T-cell (primary cell): Measurements from ENCODE around the gene ATP5ME. TPM values are rescaled to one million over a fixed set of nuclear protein-coding genes. Genes with fewer than 3 reads are reported as not detected.

ENCODE experiments used
- ATAC-seq, 4 experiments: fragments of 200-7000 bp in 3 of 4; fragments of 150-1000 bp in 1 of 4; cut with Tn5 transposase; replicated peaks in 1 of 4; 1 replicate in 3 of 4; 2 replicates in 1 of 4; pipeline ENCODE4 v1.10.0; 2021; ENCODE audit warnings: moderate library complexity in 3 of 4, mild to moderate bottlenecking in 2 of 4, moderate number of reproducible peaks in 1 of 4
- CTCF ChIA-PET, 2 donors: fragments of 300-600 bp; sonication (Branson Sonifier 250); formaldehyde crosslinking; loops; one replicate each; lab custom pipeline; 2022; ENCODE audit warnings: antibody characterized with exemption in 2 of 2; lab: Charles Lee
- POLR2A ChIA-PET, 2 donors: fragments of 300-600 bp; sonication (Branson Sonifier 250); formaldehyde crosslinking; loops; one replicate each; lab custom pipeline; 2022; ENCODE audit warnings: antibody characterized with exemption in 2 of 2; lab: Charles Lee
- DNase-seq, 35 experiments: peaks; one replicate each; pipeline versions ENCODE4 v3.0.0 to v3.0.0-alpha.2; 2013 to 2023
- H3K27ac ChIP-seq: one replicate; pipeline ENCODE4 v1.5.1; 2013; ENCODE audit warnings: low read length
- H3K27me3 ChIP-seq, 2 experiments: replicated peaks in 1 of 2; 1 replicate in 1 of 2; 2 replicates in 1 of 2; pipeline versions ENCODE4 v1.6.1 to v1.7.0; 2013; ENCODE audit warnings: low read length in 1 of 2, mixed read lengths in 1 of 2; ENCODE audit not compliant: control insufficient read depth in 2 of 2, insufficient read depth in 2 of 2; ENCODE audit errors: extremely low read depth in 1 of 2
- H3K36me3 ChIP-seq, 2 donors: 1 replicate in 1 of 2; 2 replicates in 1 of 2; pipeline versions ENCODE4 v1.6.1 to v1.7.0; 2013; ENCODE audit warnings: low read length in 1 of 2; ENCODE audit not compliant: control insufficient read depth in 2 of 2, insufficient read depth in 1 of 2; ENCODE audit errors: extremely low read depth in 1 of 2
- H3K4me1 ChIP-seq, 2 experiments: 1 replicate in 1 of 2; 2 replicates in 1 of 2; pipeline versions ENCODE4 v1.6.1 to v1.7.0; 2013; ENCODE audit warnings: low read length in 2 of 2, mixed read lengths in 1 of 2; ENCODE audit not compliant: insufficient read depth in 2 of 2, control insufficient read depth in 1 of 2; ENCODE audit errors: extremely low read depth in 1 of 2
- H3K4me3 ChIP-seq, 2 donors: 1 replicate in 1 of 2; 2 replicates in 1 of 2; pipeline versions ENCODE4 v1.5.1 to v1.7.0; 2013; ENCODE audit warnings: mild to moderate bottlenecking in 2 of 2, low read length in 1 of 2, moderate library complexity in 1 of 2; ENCODE audit not compliant: control insufficient read depth in 1 of 2; ENCODE audit errors: extremely low read depth in 1 of 2
- H3K9me3 ChIP-seq: 2 replicates; pipeline ENCODE4 v1.7.0; 2013
- H3K27ac Mint-ChIP-seq, 2 donors: one replicate each; pipeline ENCODE4 v1.8.0; 2020 to 2021; ENCODE audit warnings: mild to moderate bottlenecking in 2 of 2, mixed read lengths in 2 of 2
- H3K27me3 Mint-ChIP-seq, 2 donors: one replicate each; pipeline ENCODE4 v1.8.0; 2021 to 2022; ENCODE audit warnings: mixed read lengths in 2 of 2
- H3K36me3 Mint-ChIP-seq: one replicate; pipeline ENCODE4 v1.8.0; 2021; ENCODE audit warnings: mixed read lengths
- H3K4me1 Mint-ChIP-seq, 3 donors: one replicate each; pipeline ENCODE4 v1.8.0; 2020 to 2022; ENCODE audit warnings: mixed read lengths in 3 of 3, mild to moderate bottlenecking in 1 of 3
- H3K4me3 Mint-ChIP-seq, 3 donors: one replicate each; pipeline ENCODE4 v1.8.0; 2020 to 2022; ENCODE audit warnings: mild to moderate bottlenecking in 3 of 3, mixed read lengths in 3 of 3, moderate library complexity in 3 of 3
- H3K9me3 Mint-ChIP-seq, 3 donors: one replicate each; pipeline ENCODE4 v1.8.0; 2020 to 2022; ENCODE audit warnings: mixed read lengths in 3 of 3
- WGBS: methylation state at CpG from one replicate; pipeline ENCODE4 v1.1.5; 2013; ENCODE audit warnings: missing lambda C conversion rate; ENCODE audit not compliant: insufficient coverage; 5-methylcytosine and 5-hydroxymethylcytosine counted together
- total RNA-seq, 35 experiments: library from RNA in 6 of 35; stranded (reverse) in 6 of 35; fragments of 120-200 nt in 1 of 35; gene quantifications; one replicate each; pipeline versions ENCODE4 v1.2.1 to v1.2.4 and lab custom pipeline; 2013 to 2026

Gene ATP5ME
- total RNA-seq, 5 donors from 2014 or later (not counting 1 experiment from before 2014, with no cell fraction given): 92.4 to 158 (median 145) TPM

DNA sequence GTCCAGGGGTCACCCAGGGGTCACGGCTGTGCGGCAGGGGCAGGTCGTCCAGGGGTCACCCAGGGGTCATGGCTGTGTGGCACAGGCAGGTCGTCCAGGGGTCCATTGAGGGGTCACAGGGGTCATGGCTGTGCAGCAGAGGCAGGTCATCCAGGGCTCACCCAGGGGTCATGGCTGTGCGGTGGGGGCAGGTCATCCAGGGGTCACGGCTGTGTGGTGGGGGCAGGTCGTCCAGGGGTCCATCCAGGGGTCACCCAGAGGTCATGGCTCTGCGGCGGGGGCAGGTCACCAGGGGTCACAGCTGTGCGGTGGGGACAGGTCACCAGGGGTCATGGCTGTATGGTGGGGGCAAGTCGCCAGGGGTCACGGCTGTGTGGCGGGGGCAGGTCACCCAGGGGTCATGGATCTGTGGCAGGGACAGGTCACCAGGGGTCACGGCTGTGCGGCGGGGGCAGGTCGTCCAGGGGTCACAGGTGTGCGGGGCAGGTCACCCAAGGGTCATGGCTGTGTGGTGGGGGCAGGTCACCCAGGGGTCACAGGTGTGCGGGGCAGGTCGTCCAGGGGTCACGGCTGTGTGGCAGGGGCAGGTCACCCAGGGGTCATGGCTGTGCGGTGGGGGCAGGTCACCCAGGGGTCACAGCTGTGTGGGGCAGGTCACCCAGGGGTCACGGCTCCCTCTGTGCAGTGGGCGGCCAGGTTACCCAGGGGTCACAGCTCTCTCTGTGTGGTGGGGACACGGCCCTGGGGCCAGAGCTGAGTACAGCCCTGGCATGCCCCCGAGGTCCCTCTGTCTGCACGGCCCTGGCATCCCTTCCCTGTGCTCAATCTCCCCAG is 16.0 kb downstream of the ATP5ME start:
- no peak overlapping the region for H3K27ac Mint-ChIP-seq
- Histone ChIP-seq H3K9me3 (no peaks in the 10 kb centered on the region), H3K4me3 (no peak overlapping the region), H3K4me1 (peaks cover 0 to 7% of the 10 kb centered on the region in 2 experiments), H3K27ac (no peak overlapping the region), H3K36me3 (no peaks in the 10 kb centered on the region), H3K27me3 (peaks cover 0 to 21% of the 10 kb centered on the region in 2 experiments)
- no peak for DNase-seq
- no peaks in the 10 kb centered on the region for H3K27me3 Mint-ChIP-seq
- H3K36me3 Mint-ChIP-seq: peaks cover 9% of the 10 kb centered on the region
- ChIA-PET CTCF (no interaction called here), POLR2A (no interaction called here)
- ATAC-seq: no peak
- H3K4me1 Mint-ChIP-seq: peaks cover 0 to 4% (median 3%) of the 10 kb centered on the region in 3 donors
- H3K9me3 Mint-ChIP-seq: no peaks in the 10 kb centered on the region
- WGBS: 86% methylated on average over 26 of the region's 27 CpGs
- no peak overlapping the region for H3K4me3 Mint-ChIP-seq

DNA sequence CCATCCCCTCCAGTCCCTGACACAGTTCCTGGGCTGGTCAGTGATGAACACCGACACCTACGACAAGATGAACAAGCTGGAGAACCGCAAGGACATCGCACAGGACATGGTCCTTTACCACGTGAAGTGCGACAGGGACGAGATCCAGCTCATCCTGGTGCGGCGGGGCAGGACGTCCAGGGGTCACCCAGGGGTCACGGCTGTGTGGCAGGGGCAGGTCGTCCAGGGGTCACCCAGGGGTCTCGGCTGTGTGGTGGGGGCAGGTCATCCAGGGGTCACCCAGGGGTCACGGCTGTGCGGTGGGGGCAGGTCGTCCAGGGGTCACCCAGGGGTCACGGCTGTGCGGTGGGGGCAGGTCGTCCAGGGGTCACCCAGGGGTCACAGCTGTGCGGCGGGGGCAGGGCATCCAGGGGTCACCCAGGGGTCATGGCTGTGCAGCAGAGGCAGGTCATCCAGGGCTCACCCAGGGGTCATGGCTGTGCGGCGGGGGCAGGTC is 16.7 kb downstream of the ATP5ME start:
- no peaks in the 10 kb centered on the region for H3K9me3 ChIP-seq
- H3K4me3 ChIP-seq: no peak overlapping the region
- H3K4me1 ChIP-seq: peaks cover 0 to 1% of the 10 kb centered on the region in 2 experiments
- POLR2A ChIA-PET: no interaction called here
- Mint-ChIP-seq H3K27me3 (peaks cover 0 to 3% of the 10 kb centered on the region in 2 donors), H3K27ac (no peak overlapping the region), H3K9me3 (no peaks in the 10 kb centered on the region), H3K36me3 (peaks cover 9% of the 10 kb centered on the region), H3K4me3 (no peak overlapping the region), H3K4me1 (peaks cover 0 to 2% (median 1%) of the 10 kb centered on the region in 3 donors)
- no peak for ATAC-seq
- 91% methylated on average over 18 of the region's 23 CpGs for WGBS
- H3K36me3 ChIP-seq: no peaks in the 10 kb centered on the region
- H3K27ac ChIP-seq: no peak overlapping the region
- H3K27me3 ChIP-seq: peaks cover 0 to 21% of the 10 kb centered on the region in 2 experiments
- CTCF ChIA-PET: no interaction called here
- no peak for DNase-seq

DNA sequence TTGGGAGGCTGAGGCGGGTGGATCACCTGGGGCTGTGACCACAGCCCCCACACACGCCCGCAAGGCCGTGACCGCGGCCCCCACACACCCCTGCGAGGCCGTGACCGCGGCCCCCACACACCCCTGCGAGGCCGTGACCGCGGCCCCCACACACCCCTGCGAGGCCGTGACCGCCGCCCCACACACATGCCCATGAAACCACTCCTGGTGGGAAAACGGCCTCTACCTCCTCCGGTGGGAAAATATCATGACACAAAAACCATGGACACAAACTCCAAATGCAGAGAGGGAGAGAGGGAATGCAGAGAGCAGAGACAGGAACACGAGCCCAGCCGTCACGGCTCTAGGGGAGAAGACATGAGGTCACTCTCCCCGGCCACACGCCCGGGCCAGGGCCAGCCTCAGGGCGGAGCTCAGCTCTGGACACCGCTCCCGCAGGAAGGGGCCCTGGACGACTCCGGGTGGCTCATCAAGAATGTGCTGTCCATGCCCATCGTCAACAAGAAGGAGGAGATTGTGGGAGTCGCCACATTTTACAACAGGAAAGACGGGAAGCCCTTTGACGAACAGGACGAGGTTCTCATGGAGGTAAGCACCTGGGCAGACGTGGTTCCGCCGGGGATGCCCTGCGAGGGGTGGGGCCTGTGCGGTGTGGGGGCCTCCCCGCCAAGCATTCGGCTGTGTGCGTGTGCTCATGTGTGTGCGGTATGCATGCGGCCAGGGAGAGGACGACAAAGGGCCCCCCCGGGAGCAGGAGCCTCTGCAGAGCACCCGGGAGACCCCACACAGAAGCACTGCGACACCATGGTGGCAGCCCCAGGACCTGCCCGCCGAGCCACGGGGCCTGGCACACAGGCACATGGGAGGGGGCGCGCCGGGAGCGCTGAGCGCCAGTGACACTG is 17.4 kb downstream of the ATP5ME start:
- Mint-ChIP-seq H3K36me3 (peaks cover 9% of the 10 kb centered on the region), H3K4me1 (peaks cover 0 to 2% (median under 1%) of the 10 kb centered on the region in 3 donors), H3K27me3 (peaks cover 0 to 8% of the 10 kb centered on the region in 2 donors), H3K27ac (no peak overlapping the region), H3K9me3 (no peaks in the 10 kb centered on the region), H3K4me3 (no peak overlapping the region)
- H3K36me3 ChIP-seq: no peaks in the 10 kb centered on the region
- H3K27me3 ChIP-seq: peaks cover 0 to 24% of the 10 kb centered on the region in 2 experiments
- no peak overlapping the region for H3K27ac ChIP-seq
- ChIA-PET CTCF (no interaction called here), POLR2A (no interaction called here)
- no peaks in the 10 kb centered on the region for H3K9me3 ChIP-seq
- WGBS: 87% methylated on average over 34 of the region's 58 CpGs
- no peak overlapping the region for H3K4me3 ChIP-seq
- ATAC-seq (no peak), DNase-seq (no peak)
- H3K4me1 ChIP-seq: no peaks in the 10 kb centered on the region

DNA sequence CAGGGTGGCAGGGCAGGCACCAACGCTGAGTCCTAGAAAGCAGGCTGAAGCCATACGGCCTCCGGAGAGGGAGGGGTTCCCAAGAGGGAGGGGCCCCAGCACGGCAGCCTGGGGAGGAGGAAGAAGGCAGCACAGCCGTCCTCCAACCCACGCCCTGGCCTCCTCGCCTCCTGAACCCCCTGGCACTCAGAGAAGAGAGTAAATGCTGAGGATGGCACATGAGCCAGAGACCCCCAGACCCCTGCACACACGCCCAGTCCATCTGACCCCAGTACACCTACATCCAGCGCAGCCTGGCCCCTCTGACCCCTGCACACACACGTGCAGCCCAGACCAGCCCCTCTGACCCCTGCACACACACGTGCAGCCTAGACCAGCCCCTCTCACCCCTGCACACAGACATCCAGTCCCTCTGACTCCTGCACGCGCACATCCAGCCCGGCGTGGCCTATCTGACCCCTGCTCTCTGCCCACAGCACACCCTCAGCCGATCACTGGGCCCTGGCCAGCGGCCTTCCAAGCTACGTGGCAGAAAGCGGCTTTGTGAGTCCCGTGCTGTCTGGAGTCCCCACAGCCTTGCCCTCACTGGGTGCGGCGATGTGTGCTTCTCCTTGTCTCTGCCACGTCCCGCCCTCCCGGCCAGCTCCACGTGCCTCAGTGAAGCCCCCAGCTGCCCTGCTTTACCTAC is 18.5 kb downstream of the ATP5ME start:
- no peak overlapping the region for H3K27ac ChIP-seq
- POLR2A ChIA-PET: no interaction called here
- H3K36me3 ChIP-seq: no peaks in the 10 kb centered on the region
- CTCF ChIA-PET: no interaction called here
- no peak overlapping the region for H3K27ac Mint-ChIP-seq
- H3K4me1 Mint-ChIP-seq: peaks cover 0 to 2% (median 0%) of the 10 kb centered on the region in 3 donors
- no peak overlapping the region for H3K4me3 Mint-ChIP-seq
- ATAC-seq (no peak), DNase-seq (no peak)
- H3K9me3 ChIP-seq: no peaks in the 10 kb centered on the region
- no peaks in the 10 kb centered on the region for H3K4me1 ChIP-seq
- no peak overlapping the region for H3K4me3 ChIP-seq
- H3K27me3 Mint-ChIP-seq: peaks cover 0 to 11% of the 10 kb centered on the region in 2 donors
- no peaks in the 10 kb centered on the region for H3K9me3 Mint-ChIP-seq
- 81% methylated on average over 24 of the region's 26 CpGs for WGBS
- peaks cover 4% of the 10 kb centered on the region for H3K36me3 Mint-ChIP-seq
- H3K27me3 ChIP-seq: peaks cover 0 to 32% of the 10 kb centered on the region in 2 experiments

DNA sequence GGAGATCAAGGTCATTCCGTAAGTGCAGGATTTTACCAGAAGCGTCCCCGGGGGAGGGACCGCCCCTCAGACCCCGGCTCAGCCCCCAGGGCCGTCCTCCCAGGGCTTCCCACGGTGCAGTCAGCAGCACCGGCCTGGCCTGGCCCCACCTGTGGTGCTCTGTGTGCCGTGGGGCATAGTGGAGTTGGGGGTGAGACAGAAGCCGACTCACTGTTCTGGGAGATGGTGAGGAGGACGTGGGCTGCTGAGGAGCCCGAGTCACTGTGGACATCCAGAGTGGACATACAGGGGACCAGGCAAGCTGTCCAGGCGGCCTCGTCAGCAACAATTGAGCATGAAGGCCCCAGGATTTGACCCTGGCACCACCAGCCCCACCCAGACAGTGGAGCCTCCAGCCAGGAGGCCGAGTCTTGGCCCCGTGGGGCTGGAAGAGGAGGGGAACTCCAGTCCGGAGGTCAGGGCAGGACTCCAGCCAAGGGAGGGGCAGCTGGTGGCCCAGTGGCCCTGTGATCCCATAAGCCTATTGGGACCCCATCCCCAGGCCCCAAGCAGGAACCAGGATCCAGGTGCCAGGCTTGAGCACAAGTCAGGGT is 19.1 kb downstream of the ATP5ME start:
- WGBS: 69% methylated on average over 12 of the region's 17 CpGs
- CTCF ChIA-PET: no interaction called here

More for the DNA sequence above, 19.1 kb downstream of the ATP5ME start:
- H3K4me1 ChIP-seq: no peaks in the 10 kb centered on the region
- no peak overlapping the region for H3K4me3 ChIP-seq
- ATAC-seq (no peak), DNase-seq (no peak)
- no peaks in the 10 kb centered on the region for H3K9me3 Mint-ChIP-seq
- no peaks in the 10 kb centered on the region for H3K9me3 ChIP-seq
- no peaks in the 10 kb centered on the region for H3K36me3 ChIP-seq
- peaks cover 0 to under 1% (median 0%) of the 10 kb centered on the region in 3 donors for H3K4me1 Mint-ChIP-seq
- H3K27ac Mint-ChIP-seq: no peak overlapping the region
- H3K36me3 Mint-ChIP-seq: peaks cover under 1% of the 10 kb centered on the region
- POLR2A ChIA-PET: no interaction called here
- no peak overlapping the region for H3K27ac ChIP-seq
- H3K4me3 Mint-ChIP-seq: no peak overlapping the region
- peaks cover 0 to 38% of the 10 kb centered on the region in 2 experiments for H3K27me3 ChIP-seq
- peaks cover 0 to 17% of the 10 kb centered on the region in 2 donors for H3K27me3 Mint-ChIP-seq
